ENCODE measurements around the gene ARL8A.

The ARL8A gene

GRCh38 chr1:202093858-202094257, 50.7 kb downstream of the ARL8A start:
- Histone ChIP-seq H3K4me3 (ENCODE audit: low read length) (no peak overlapping the region), H3K4me1 (ENCODE audit: insufficient read depth, low read length) (no peaks in the 10 kb centered on the region), H3K27me3 (ENCODE audit: insufficient read depth, low read length) (no peaks in the 10 kb centered on the region), H3K27ac (ENCODE audit: low read length) (no peak overlapping the region), H3K36me3 (ENCODE audit: insufficient read depth, low read depth, low read length) (no peaks in the 10 kb centered on the region), H3K9me3 (ENCODE audit: insufficient read depth, low read depth, low read length) (no peaks in the 10 kb centered on the region), H3K9ac (ENCODE audit: low read depth, low read length) (no peak overlapping the region)

DNA sequence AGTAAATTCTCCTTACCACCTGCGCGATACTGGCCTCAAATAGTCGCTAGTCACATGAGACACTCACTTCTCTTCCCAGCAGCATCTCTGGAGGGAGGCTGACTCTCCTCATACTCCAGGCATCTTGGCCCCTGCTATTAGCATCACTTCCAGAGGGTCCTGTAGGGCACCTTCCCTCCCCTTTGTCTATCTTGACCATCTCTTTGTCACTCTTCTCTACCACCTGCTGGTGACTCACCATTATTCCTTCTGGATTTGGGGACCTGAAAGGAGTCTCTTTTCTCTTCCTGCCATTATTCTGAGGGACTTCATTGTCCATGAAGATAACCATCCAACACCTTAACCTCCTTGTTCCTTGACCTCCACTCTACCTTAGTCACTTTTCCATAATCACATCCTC, 53.5 kb downstream of the ARL8A start:
- H3K36me3 ChIP-seq (ENCODE audit: insufficient read depth, low read depth, low read length) = no peaks in the 10 kb centered on the region
- H3K27me3 ChIP-seq (ENCODE audit: insufficient read depth, low read length) = no peaks in the 10 kb centered on the region
- no peak overlapping the region for H3K27ac ChIP-seq (ENCODE audit: low read length)
- no peak overlapping the region for H3K9ac ChIP-seq (ENCODE audit: low read depth, low read length)
- H3K4me3 ChIP-seq (ENCODE audit: low read length) = no peak overlapping the region
- H3K4me1 ChIP-seq (ENCODE audit: insufficient read depth, low read length) = peaks cover 8% of the 10 kb centered on the region
- no peaks in the 10 kb centered on the region for H3K9me3 ChIP-seq (ENCODE audit: insufficient read depth, low read depth, low read length)

- Histone ChIP-seq H3K4me1 (ENCODE audit: insufficient read depth, low read length) (peaks cover 19% of the 10 kb centered on the region), H3K27me3 (ENCODE audit: insufficient read depth, low read length) (no peaks in the 10 kb centered on the region), H3K27ac (ENCODE audit: low read length) (no peak overlapping the region), H3K9me3 (ENCODE audit: insufficient read depth, low read depth, low read length) (no peaks in the 10 kb centered on the region), H3K4me3 (ENCODE audit: low read length) (no peak overlapping the region), H3K9ac (ENCODE audit: low read depth, low read length) (no peak overlapping the region), H3K36me3 (ENCODE audit: insufficient read depth, low read depth, low read length) (no peaks in the 10 kb centered on the region)
Observed at GRCh38 chr1:202088206-202088605, 56.3 kb downstream of the ARL8A start.

- Histone ChIP-seq H3K4me3 (ENCODE audit: low read length) (peak overlapping the region; percentile 49), H3K9me3 (ENCODE audit: insufficient read depth, low read depth, low read length) (no peaks in the 10 kb centered on the region), H3K36me3 (ENCODE audit: insufficient read depth, low read depth, low read length) (no peaks in the 10 kb centered on the region), H3K27ac (ENCODE audit: low read length) (no peak overlapping the region), H3K9ac (ENCODE audit: low read depth, low read length) (peak overlapping the region; percentile 64), H3K4me1 (ENCODE audit: insufficient read depth, low read length) (peaks cover 23% of the 10 kb centered on the region), H3K27me3 (ENCODE audit: insufficient read depth, low read length) (no peaks in the 10 kb centered on the region)
Observed at GRCh38 chr1:202086579-202087350, 57.8 kb downstream of the ARL8A start.

DNA sequence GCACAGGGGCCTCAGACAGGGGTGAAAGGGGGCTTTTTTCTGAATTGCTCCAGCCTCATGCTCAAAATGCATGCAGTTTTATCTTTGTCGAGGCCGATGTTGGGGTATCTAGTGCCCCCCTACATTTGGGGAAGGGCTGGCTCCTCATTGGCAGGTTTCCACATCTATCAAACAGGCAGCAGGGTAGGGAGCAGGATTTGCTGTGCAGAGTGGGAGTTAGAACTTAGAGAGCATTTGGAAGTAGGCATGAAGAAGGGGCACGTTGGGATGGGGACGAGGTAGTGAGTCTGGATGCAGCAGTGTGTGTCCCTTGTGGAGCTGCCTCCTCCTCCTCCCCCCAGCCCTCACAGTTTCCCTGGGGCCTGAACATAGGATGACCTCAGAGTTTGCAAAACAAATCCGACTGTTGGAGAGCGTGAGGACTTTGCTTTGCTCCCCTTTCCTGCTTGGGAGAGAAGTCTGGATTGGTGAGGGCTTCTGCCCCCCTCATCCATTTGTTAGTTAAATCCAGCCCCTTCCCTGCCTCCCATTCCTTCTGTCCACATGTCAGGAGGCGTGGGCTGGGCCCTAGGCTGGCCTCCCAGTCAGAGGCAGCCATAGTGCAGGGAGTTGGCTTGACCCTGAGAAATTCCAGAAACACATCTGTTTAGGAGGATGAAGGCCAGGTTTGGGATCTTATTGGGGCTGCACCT, 58.7 kb downstream of the ARL8A start:
- Histone ChIP-seq H3K27ac (ENCODE audit: low read length) (no peak overlapping the region), H3K4me1 (ENCODE audit: insufficient read depth, low read length) (peaks cover 23% of the 10 kb centered on the region), H3K27me3 (ENCODE audit: insufficient read depth, low read length) (no peaks in the 10 kb centered on the region), H3K36me3 (ENCODE audit: insufficient read depth, low read depth, low read length) (no peaks in the 10 kb centered on the region), H3K4me3 (ENCODE audit: low read length) (peak overlapping the region; percentile 49), H3K9me3 (ENCODE audit: insufficient read depth, low read depth, low read length) (no peaks in the 10 kb centered on the region), H3K9ac (ENCODE audit: low read depth, low read length) (peak overlapping the region; percentile 64; the same call in 1 of the 2 replicates)

DNA sequence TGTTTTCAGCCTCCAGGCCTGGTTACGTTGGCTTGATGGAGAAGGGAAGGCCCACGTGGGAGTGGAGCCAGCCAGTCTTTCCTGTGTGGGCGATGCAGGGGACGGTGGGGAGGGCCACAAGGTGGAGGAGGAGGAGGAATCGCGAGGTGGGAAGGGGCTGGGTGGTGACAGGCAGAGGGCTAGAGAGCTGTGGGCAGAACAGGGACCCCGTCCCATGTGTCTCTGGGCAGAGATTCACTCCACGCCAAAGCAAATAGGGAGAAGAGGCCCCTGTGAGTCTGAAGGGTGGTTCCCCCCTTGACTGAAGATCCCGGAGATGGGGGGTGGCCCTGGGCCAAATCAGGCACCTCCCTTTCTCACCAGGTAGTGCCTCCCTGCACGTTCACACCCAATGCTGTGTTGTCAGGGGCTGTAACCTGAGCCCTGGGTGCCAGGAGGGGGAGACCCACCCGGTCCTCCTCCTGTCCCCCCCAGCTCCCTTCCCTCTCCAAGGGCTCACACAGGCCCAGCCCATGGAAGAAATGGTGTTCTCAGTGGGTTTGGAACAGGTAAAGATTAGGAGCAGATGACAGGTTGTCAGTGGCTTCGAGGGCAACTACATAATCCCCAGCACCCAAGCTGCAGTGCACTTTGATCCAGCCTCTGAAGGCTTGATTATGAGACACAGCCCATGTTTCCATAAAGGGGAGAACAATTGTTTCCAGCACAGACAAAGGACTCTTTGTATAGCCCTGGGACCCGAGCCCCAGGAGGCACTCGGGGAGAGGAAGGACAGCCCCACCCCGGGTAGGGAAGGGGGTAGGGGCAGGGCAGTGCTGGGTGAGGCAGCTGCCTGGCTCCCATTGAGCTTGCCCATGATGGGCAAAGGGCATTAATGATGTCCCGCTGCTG, 59.5 kb downstream of the ARL8A start:
- Histone ChIP-seq H3K36me3 (ENCODE audit: insufficient read depth, low read depth, low read length) (no peaks in the 10 kb centered on the region), H3K4me1 (ENCODE audit: insufficient read depth, low read length) (peaks cover 23% of the 10 kb centered on the region)

More for the DNA sequence above, 59.5 kb downstream of the ARL8A start:
- no peaks in the 10 kb centered on the region for H3K27me3 ChIP-seq (ENCODE audit: insufficient read depth, low read length)
- H3K9ac ChIP-seq (ENCODE audit: low read depth, low read length) = peak overlapping the region; percentile 64; the same call in 1 of the 2 replicates
- no peak overlapping the region for H3K4me3 ChIP-seq (ENCODE audit: low read length)
- no peaks in the 10 kb centered on the region for H3K9me3 ChIP-seq (ENCODE audit: insufficient read depth, low read depth, low read length)
- H3K27ac ChIP-seq (ENCODE audit: low read length) = no peak overlapping the region

Measured in iPS-20b (cell line).